Mesendoderm (in vitro differentiated cells): ENCODE data around the gene CLSTN2.
A peak's percentile ranks its signal among the peaks of the same experiment; 100 is the strongest.

Experiments used
- DNase-seq: peaks from one replicate; pipeline ENCODE4 v3.0.0; 2013
- H2AK5ac ChIP-seq: 2 replicates; pipeline ENCODE4 v1.6.1; 2013; ENCODE audit warnings: low read length, inconsistent platforms
- H2BK120ac ChIP-seq: 2 replicates; pipeline ENCODE4 v1.6.1; 2013; ENCODE audit warnings: low read depth, mild to moderate bottlenecking, low read length, moderate library complexity, mixed read lengths
- H2BK15ac ChIP-seq: replicated peaks from 2 replicates; pipeline ENCODE4 v1.6.1; 2013; ENCODE audit warnings: low read depth, mild to moderate bottlenecking, moderate library complexity
- H2BK5ac ChIP-seq: 2 replicates; pipeline ENCODE4 v1.6.1; 2013; ENCODE audit warnings: low read length, inconsistent platforms
- H3K18ac ChIP-seq: 2 replicates; pipeline ENCODE4 v1.6.1; 2013; ENCODE audit warnings: mild to moderate bottlenecking, low read length, mixed read lengths
- H3K23ac ChIP-seq: one replicate; pipeline ENCODE4 v1.6.1; 2013; ENCODE audit warnings: low read length
- H3K27ac ChIP-seq: 2 replicates; pipeline ENCODE4 v1.5.1; 2013; ENCODE audit warnings: low read depth, mild to moderate bottlenecking, inconsistent platforms, low read length, moderate library complexity
- H3K27me3 ChIP-seq: 2 replicates; pipeline ENCODE4 v1.6.1; 2013; ENCODE audit warnings: low read length, control low read depth, mild to moderate bottlenecking, inconsistent platforms; ENCODE audit not compliant: insufficient read depth, poor library complexity
- H3K36me3 ChIP-seq: 2 replicates; pipeline ENCODE4 v1.6.1; 2013; ENCODE audit warnings: low read length, inconsistent platforms; ENCODE audit not compliant: control insufficient read depth, insufficient read depth
- H3K4ac ChIP-seq: one replicate; pipeline ENCODE4 v1.6.1; 2013; ENCODE audit warnings: low read depth, mild to moderate bottlenecking, low read length, moderate library complexity
- H3K4me1 ChIP-seq: 2 replicates; pipeline ENCODE4 v1.6.1; 2013; ENCODE audit warnings: low read depth, low read length, inconsistent platforms; ENCODE audit not compliant: control insufficient read depth
- H3K4me2 ChIP-seq: 2 replicates; pipeline ENCODE4 v1.6.1; 2013; ENCODE audit warnings: low read length
- H3K4me3 ChIP-seq: 2 replicates; pipeline ENCODE4 v1.5.1; 2013; ENCODE audit warnings: mild to moderate bottlenecking, low read length
- H3K56ac ChIP-seq: one replicate; pipeline ENCODE4 v1.6.1; 2013; ENCODE audit warnings: low read length
- H3K79me1 ChIP-seq: 2 replicates; pipeline ENCODE4 v1.6.1; 2013; ENCODE audit warnings: low read length, inconsistent platforms
- H3K79me2 ChIP-seq: 2 replicates; pipeline ENCODE4 v1.6.1; 2013; ENCODE audit warnings: mild to moderate bottlenecking, low read length; ENCODE audit not compliant: control insufficient read depth, insufficient read depth
- H3K9ac ChIP-seq: 2 replicates; pipeline ENCODE4 v1.6.1; 2013; ENCODE audit warnings: low read length, inconsistent platforms
- H4K5ac ChIP-seq: one replicate; pipeline ENCODE4 v1.6.1; 2013; ENCODE audit warnings: low read length
- H4K8ac ChIP-seq: one replicate; pipeline ENCODE4 v1.6.1; 2013; ENCODE audit warnings: low read depth, mild to moderate bottlenecking, control low read depth, low read length, moderate library complexity
- WGBS: extraction: QIAGEN DNeasy Blood & Tissue Kit; methylation state at CpG from one replicate; pipeline ENCODE4 v1.1.7; 2013; ENCODE audit warnings: low lambda C conversion rate, missing lambda C conversion rate; ENCODE audit not compliant: insufficient coverage; ENCODE audit errors: extremely low coverage; 5-methylcytosine and 5-hydroxymethylcytosine counted together

Gene CLSTN2

GRCh38 chr3:140448001-140448400, 513.0 kb downstream of the CLSTN2 start:
- Histone ChIP-seq H3K79me2 (no peaks in the 10 kb centered on the region), H2BK120ac (no peak overlapping the region), H3K27ac (no peak overlapping the region), H4K8ac (no peak overlapping the region), H2BK5ac (no peak overlapping the region), H3K4me2 (no peak overlapping the region), H3K27me3 (no peaks in the 10 kb centered on the region), H3K18ac (no peak overlapping the region), H3K4ac (no peak overlapping the region), H4K5ac (no peak overlapping the region), H3K9ac (no peak overlapping the region), H2AK5ac (no peak overlapping the region), H3K79me1 (no peaks in the 10 kb centered on the region), H3K23ac (no peak overlapping the region), H2BK15ac (no peak overlapping the region), H3K4me3 (no peak overlapping the region), H3K56ac (no peak overlapping the region), H3K36me3 (no peaks in the 10 kb centered on the region), H3K4me1 (no peaks in the 10 kb centered on the region)
- no peak for DNase-seq
- no CpG with 5 or more reads among the region's 3 CpGs for WGBS

GRCh38 chr3:140449413-140450256, 514.6 kb downstream of the CLSTN2 start:
- Histone ChIP-seq H3K4me1 (no peaks in the 10 kb centered on the region), H4K5ac (no peak overlapping the region), H2BK120ac (no peak overlapping the region), H3K4me2 (no peak overlapping the region), H3K27me3 (no peaks in the 10 kb centered on the region), H3K56ac (no peak overlapping the region), H3K79me1 (no peaks in the 10 kb centered on the region), H3K27ac (no peak overlapping the region), H3K4me3 (no peak overlapping the region), H3K23ac (no peak overlapping the region), H3K9ac (no peak overlapping the region), H4K8ac (no peak overlapping the region), H2AK5ac (no peak overlapping the region), H3K18ac (no peak overlapping the region), H3K36me3 (no peaks in the 10 kb centered on the region), H2BK15ac (no peak overlapping the region), H2BK5ac (no peak overlapping the region), H3K79me2 (no peaks in the 10 kb centered on the region), H3K4ac (no peak overlapping the region)
- WGBS = no CpG with 5 or more reads among the region's 5 CpGs
- DNase-seq = peak; percentile 23

GRCh38 chr3:140453750-140454149, 518.8 kb downstream of the CLSTN2 start:
- no peak overlapping the region for H2AK5ac ChIP-seq
- H3K9ac ChIP-seq = no peak overlapping the region
- no peaks in the 10 kb centered on the region for H3K36me3 ChIP-seq
- no peak overlapping the region for H3K4me3 ChIP-seq
- WGBS = no CpG with 5 or more reads among the region's 2 CpGs
- DNase-seq = no peak
- no peak overlapping the region for H2BK120ac ChIP-seq
- H3K23ac ChIP-seq = no peak overlapping the region
- H3K56ac ChIP-seq = no peak overlapping the region
- H3K18ac ChIP-seq = no peak overlapping the region
- H3K79me2 ChIP-seq = no peaks in the 10 kb centered on the region
- no peak overlapping the region for H2BK15ac ChIP-seq
- no peak overlapping the region for H4K8ac ChIP-seq
- H3K27ac ChIP-seq = no peak overlapping the region
- H3K4me2 ChIP-seq = no peak overlapping the region
- H3K4ac ChIP-seq = no peak overlapping the region
- no peak overlapping the region for H2BK5ac ChIP-seq
- no peak overlapping the region for H4K5ac ChIP-seq
- H3K79me1 ChIP-seq = no peaks in the 10 kb centered on the region
- H3K4me1 ChIP-seq = no peaks in the 10 kb centered on the region
- H3K27me3 ChIP-seq = no peaks in the 10 kb centered on the region

- no peak overlapping the region for H2BK15ac ChIP-seq
- DNase-seq = no peak
- H3K4me1 ChIP-seq = no peaks in the 10 kb centered on the region
- H4K8ac ChIP-seq = no peak overlapping the region
- no peak overlapping the region for H4K5ac ChIP-seq
- no peak overlapping the region for H3K4me3 ChIP-seq
- H3K56ac ChIP-seq = no peak overlapping the region
- no peak overlapping the region for H2BK5ac ChIP-seq
- H3K27me3 ChIP-seq = no peaks in the 10 kb centered on the region
- H3K27ac ChIP-seq = no peak overlapping the region
- H3K4ac ChIP-seq = no peak overlapping the region
- H3K4me2 ChIP-seq = no peak overlapping the region
- WGBS = no CpG with 5 or more reads among the region's 5 CpGs
- H3K79me1 ChIP-seq = no peaks in the 10 kb centered on the region
- no peak overlapping the region for H2BK120ac ChIP-seq
- no peak overlapping the region for H3K9ac ChIP-seq
- no peak overlapping the region for H3K18ac ChIP-seq
- no peak overlapping the region for H2AK5ac ChIP-seq
- H3K36me3 ChIP-seq = no peaks in the 10 kb centered on the region
- no peaks in the 10 kb centered on the region for H3K79me2 ChIP-seq
- no peak overlapping the region for H3K23ac ChIP-seq
These were observed 520.7 kb downstream of the CLSTN2 start for GRCh38 chr3:140455521-140456214.

- WGBS = no CpG with 5 or more reads among the region's 3 CpGs
These were observed 522.0 kb downstream of the CLSTN2 start for GRCh38 chr3:140456974-140457373.

More at GRCh38 chr3:140456974-140457373, 522.0 kb downstream of the CLSTN2 start:
- Histone ChIP-seq H3K9ac (no peak overlapping the region), H3K18ac (no peak overlapping the region), H3K4me1 (no peaks in the 10 kb centered on the region), H2BK5ac (no peak overlapping the region), H3K36me3 (no peaks in the 10 kb centered on the region), H3K23ac (no peak overlapping the region), H2AK5ac (no peak overlapping the region), H4K5ac (no peak overlapping the region), H3K79me2 (no peaks in the 10 kb centered on the region), H3K4me2 (no peak overlapping the region), H4K8ac (no peak overlapping the region), H3K56ac (no peak overlapping the region), H2BK15ac (no peak overlapping the region), H2BK120ac (no peak overlapping the region), H3K27ac (no peak overlapping the region), H3K79me1 (no peaks in the 10 kb centered on the region), H3K27me3 (no peaks in the 10 kb centered on the region), H3K4me3 (no peak overlapping the region), H3K4ac (no peak overlapping the region)
- peak; percentile 20 for DNase-seq
